IPS-NIHi7 (cell line): ENCODE results near the gene FAM167B.

ENCODE experiments used
- DNase-seq: peaks from one replicate; pipeline ENCODE4 v3.0.0; 2012; ENCODE audit warnings: mixed read lengths; ENCODE audit errors: extremely low spot score

Gene FAM167B

GRCh38 chr1:32246888-32247273 is at the start of gene FAM167B:
TSS of gene FAM167B (plus strand) at chr1:32247222. CDS start at chr1:32247422, 200 bp downstream.
- no peak for DNase-seq

- DNase-seq = no peak
These were observed 49.2 kb upstream of the FAM167B start for GRCh38 chr1:32197837-32198236.

GRCh38 chr1:32198237-32199042 is 48.6 kb upstream of the FAM167B start:
- DNase-seq = no peak

- no peak for DNase-seq
These were observed 47.8 kb upstream of the FAM167B start for GRCh38 chr1:32199043-32199716.

GRCh38 chr1:32199717-32200072 is 47.3 kb upstream of the FAM167B start:
- no peak for DNase-seq

GRCh38 chr1:32200226-32201010 is 46.6 kb upstream of the FAM167B start, which contains the start of gene CCDC28B:
TSS of gene CCDC28B (plus strand) at chr1:32200595. CDS start at chr1:32201936, 1,341 bp downstream.
- peak; percentile 91 for DNase-seq

GRCh38 chr1:32201011-32201855 is 45.8 kb upstream of the FAM167B start:
- DNase-seq = peak; percentile 60

- DNase-seq = no peak
These were observed 42.1 kb upstream of the FAM167B start for GRCh38 chr1:32204943-32205361.

- peak; percentile 95 for DNase-seq
These were observed 41.3 kb upstream of the FAM167B start, which contains the start of gene IQCC for GRCh38 chr1:32205401-32206370. TSS of gene IQCC (plus strand) at chr1:32205671. CDS start at chr1:32205682, 11 bp downstream.

- DNase-seq = no peak
These were observed 38.6 kb upstream of the FAM167B start for GRCh38 chr1:32208469-32208868.

GRCh38 chr1:32208891-32209328 is 38.1 kb upstream of the FAM167B start, which contains the start of gene DCDC2B:
TSS of gene DCDC2B (plus strand) at chr1:32209089. CDS start at chr1:32209094, 5 bp downstream.
- DNase-seq = no peak

GRCh38 chr1:32215629-32216480 is 31.2 kb upstream of the FAM167B start:
- peak; percentile 82 for DNase-seq

GRCh38 chr1:32216566-32216965 is 30.5 kb upstream of the FAM167B start:
- DNase-seq = no peak

GRCh38 chr1:32219022-32219421 is 28.0 kb upstream of the FAM167B start:
- no peak for DNase-seq

GRCh38 chr1:32220746-32221580 is 26.1 kb upstream of the FAM167B start:
- no peak for DNase-seq

GRCh38 chr1:32221581-32221979 is 25.4 kb upstream of the FAM167B start:
- no peak for DNase-seq

- DNase-seq = peak; percentile 95
These were observed 24.9 kb upstream of the FAM167B start, which contains the start of the genes EIF3I and TMEM234 for GRCh38 chr1:32221980-32222755. TSS of gene EIF3I (plus strand) at chr1:32222407. CDS start at chr1:32222442, 35 bp downstream. TSS of gene TMEM234 (minus strand) at chr1:32222353. CDS start at chr1:32222322, 31 bp downstream.
